HepG2 (cell line): ENCODE results near the gene BRSK2. TPM values are rescaled to one million over a fixed set of nuclear protein-coding genes. Genes with fewer than 3 reads are reported as not detected.

Experiments
- CBX1 ChIP-seq: IDR thresholded peaks from one replicate; pipeline ENCODE4 v1.6.1; 2016; ENCODE audit warnings: antibody characterized with exemption, low read depth
- CEBPG ChIP-seq: IDR thresholded peaks from 2 replicates; pipeline ENCODE4 v1.6.1; 2016
- DBP ChIP-seq: sonication (generic); formaldehyde crosslinking; IDR thresholded peaks from 2 replicates; pipeline ENCODE4 v1.4.0; 2020; ENCODE audit warnings: missing genetic modification reagents; ENCODE audit errors: not compliant biosample characterization
- EEA1 ChIP-seq: sonication (generic); formaldehyde crosslinking; IDR thresholded peaks from 2 replicates; pipeline ENCODE4 v1.5.1; 2020; ENCODE audit warnings: mild to moderate bottlenecking, missing genetic modification reagents, borderline replicate concordance
- HIC2 ChIP-seq: sonication (generic); formaldehyde crosslinking; IDR thresholded peaks from 2 replicates; pipeline ENCODE4 v1.9.0; 2022; ENCODE audit warnings: low read depth, missing genetic modification reagents
- HOXA7 ChIP-seq: sonication (generic); formaldehyde crosslinking; IDR thresholded peaks from 2 replicates; pipeline ENCODE4 v1.8.1; 2022; ENCODE audit warnings: mild to moderate bottlenecking, missing genetic modification reagents, moderate library complexity
- REST ChIP-seq, 2 experiments: IDR thresholded peaks; 2 replicates each; pipeline ENCODE4 v1.6.1; 2011 to 2012; ENCODE audit warnings: low read length in 2 of 2, borderline replicate concordance in 1 of 2, low read depth in 1 of 2, mild to moderate bottlenecking in 1 of 2, moderate library complexity in 1 of 2
- ZNF251 ChIP-seq: sonication (generic); formaldehyde crosslinking; IDR thresholded peaks from 2 replicates; pipeline ENCODE4 v1.9.0; 2021; ENCODE audit warnings: mild to moderate bottlenecking, missing genetic modification reagents
- ZNF570 ChIP-seq: sonication (generic); formaldehyde crosslinking; IDR thresholded peaks from 2 replicates; pipeline ENCODE4 v1.4.0; 2020; ENCODE audit warnings: mild to moderate bottlenecking, missing genetic modification reagents, borderline replicate concordance
- ZSCAN25 ChIP-seq: sonication (generic); formaldehyde crosslinking; IDR thresholded peaks from 2 replicates; pipeline ENCODE4 v1.8.0; 2022; ENCODE audit warnings: mild to moderate bottlenecking, missing genetic modification reagents
- polyA plus RNA-seq, 8 experiments: library from polyadenylated mRNA; depleted of rRNA in 3 of 8; stranded (reverse) in 7 of 8; unstranded in 1 of 8; fragments of >200 nt; fragmentation: Illumina TruSeq in 4 of 8; extraction: Trizol in 4 of 8; gene quantifications; 2 replicates each; pipeline versions ENCODE4 v1.2.1 to v1.2.3, GENCODE V29; 2011 to 2016; ENCODE audit warnings: low read depth in 4 of 8, missing spikeins in 1 of 8, mixed read lengths in 1 of 8; ENCODE audit not compliant: insufficient read depth in 1 of 8
- total RNA-seq, 5 experiments: library from RNA; depleted of rRNA; stranded (reverse); fragments of >200 nt; fragmentation: Illumina TruSeq; extraction: Trizol; gene quantifications; 2 replicates each; pipeline ENCODE4 v1.2.3, GENCODE V29; 2016; ENCODE audit warnings: low read depth in 1 of 5

BRSK2 gene
- total and polyA plus RNA-seq, 2 of the 13 experiments (the other 11 are each of a cell fraction or from before 2014, with no cell fraction given): 0.74 to 1.1 TPM

DNA sequence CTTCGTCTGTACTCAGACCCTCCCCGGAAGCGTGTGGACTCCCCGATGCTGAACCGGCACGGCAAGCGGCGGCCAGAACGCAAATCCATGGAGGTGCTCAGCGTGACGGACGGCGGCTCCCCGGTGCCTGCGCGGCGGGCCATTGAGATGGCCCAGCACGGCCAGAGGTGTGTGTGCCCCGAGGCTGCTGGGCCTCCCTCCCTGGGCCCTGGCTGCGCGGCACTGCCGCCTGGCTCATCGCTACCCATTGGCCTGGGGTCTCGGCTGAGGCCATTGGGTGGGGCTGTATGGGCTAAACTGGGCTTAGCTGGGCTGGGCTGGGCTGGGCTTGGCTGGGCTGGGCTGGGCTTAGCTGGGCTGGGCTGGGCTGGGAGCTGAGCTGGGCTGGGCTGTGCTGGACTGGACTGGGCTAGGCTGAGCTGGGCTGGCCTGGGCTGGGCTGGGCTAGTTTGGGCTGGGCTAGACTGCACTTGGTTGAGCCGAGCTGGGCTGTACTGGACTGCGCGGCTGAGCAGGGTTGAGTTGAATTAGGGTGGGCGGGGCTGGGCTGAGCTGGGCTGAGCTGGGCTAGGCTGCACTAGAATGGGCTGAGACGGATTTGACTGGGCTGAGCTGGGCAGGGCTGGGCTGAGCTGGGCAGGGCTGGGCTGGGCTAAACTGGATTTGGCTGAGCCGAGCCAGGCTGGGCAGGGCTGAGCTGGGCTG is 56.2 kb downstream of the BRSK2 start (continued):
- TF ChIP-seq HOXA7 (no peak), ZNF251 (CRISPR knock-in tag) (no peak), CBX1 (no peak), ZSCAN25 (CRISPR knock-in tag) (no peak), REST (IDR thresholded peaks at IDR 0.05; ENCODE audit: borderline replicate concordance in 1 of 2, low read depth in 1 of 2, low read length in 2 of 2) (no peak), ZNF570 (CRISPR knock-in tag) (no peak), CEBPG (CRISPR knock-in tag) (no peak), HIC2 (CRISPR knock-in tag) (no peak), EEA1 (CRISPR knock-in tag) (no peak), DBP (CRISPR knock-in tag) (no peak)
- TF ChIP-seq, all 625 proteins: peak for 0
